H1 (cell line): ENCODE results near the gene ITPR1. TPM values are rescaled to one million over a fixed set of nuclear protein-coding genes. Genes with fewer than 3 reads are reported as not detected.

Source experiments
- CHD7 ChIP-seq: fragments of 300-600 bp; sonication (generic); IDR thresholded peaks from 2 replicates; pipeline ENCODE4 v1.7.1; 2012; ENCODE audit warnings: low read length, moderate library complexity, mild to moderate bottlenecking, inconsistent platforms; ENCODE audit not compliant: insufficient replicate concordance
- CTBP2 ChIP-seq: IDR thresholded peaks from 2 replicates; pipeline ENCODE4 v1.7.0; 2011; ENCODE audit warnings: borderline replicate concordance, mild to moderate bottlenecking, moderate library complexity, mixed read lengths, low read length; ENCODE audit not compliant: insufficient read depth, insufficient read length
- EGR1 ChIP-seq: IDR thresholded peaks from 2 replicates; pipeline ENCODE4 v1.6.1; 2011; ENCODE audit warnings: low read depth, low read length, borderline replicate concordance
- KDM1A ChIP-seq: fragments of 200-600, 300-600 bp; sonication (generic); IDR thresholded peaks from 2 replicates; pipeline ENCODE4 v1.7.1; 2016; ENCODE audit warnings: mild to moderate bottlenecking, low read length, borderline replicate concordance
- POLR2A ChIP-seq, 2 experiments: IDR thresholded peaks; 1 replicate in 1 of 2; 2 replicates in 1 of 2; pipeline ENCODE4 v1.6.1; 2011; ENCODE audit warnings: low read depth in 2 of 2, low read length in 2 of 2, mild to moderate bottlenecking in 2 of 2; ENCODE audit errors: control extremely low read depth in 1 of 2
- POLR2AphosphoS5 ChIP-seq: IDR thresholded peaks from 2 replicates; pipeline ENCODE4 v1.6.1; 2011; ENCODE audit warnings: low read depth, low read length
- RXRA ChIP-seq: IDR thresholded peaks from 2 replicates; pipeline ENCODE4 v1.6.1; 2011; ENCODE audit warnings: low read depth, mild to moderate bottlenecking, low read length, moderate library complexity; ENCODE audit not compliant: insufficient read depth
- TAF7 ChIP-seq: optimal IDR thresholded peaks from 2 replicates; pipeline ENCODE3; 2011; ENCODE audit warnings: low read depth, mild to moderate bottlenecking, inconsistent platforms, low read length, moderate library complexity, borderline replicate concordance
- TCF12 ChIP-seq: IDR thresholded peaks from 2 replicates; pipeline ENCODE4 v1.6.1; 2011; ENCODE audit warnings: low read depth, mild to moderate bottlenecking, low read length
- polyA plus RNA-seq, 7 experiments: library from polyadenylated mRNA; depleted of rRNA in 3 of 7; stranded (reverse) in 5 of 7; unstranded in 2 of 7; fragments of >200 nt in 5 of 7; fragments of 200-250 nt in 2 of 7; gene quantifications; 1 replicate in 5 of 7; 2 replicates in 1 of 7; 4 replicates in 1 of 7; pipeline versions ENCODE4 v1.2.1 to v1.2.3, GENCODE V29; 2011 to 2013; ENCODE audit warnings: missing spikeins in 2 of 7, mixed read lengths in 2 of 7
- total RNA-seq: library from RNA; stranded (reverse); fragmentation: NEBNext Ultra II Directional; extraction: Animal tissue kit (Norgen Biotek cat#: 25700); gene quantifications from 2 replicates; pipeline ENCODE4 v1.2.1, GENCODE V29; 2021

The ITPR1 gene
- total and polyA plus RNA-seq, 2 of the 8 experiments (the other 6 are each of a cell fraction or from before 2014, with no cell fraction given), result 2.5 to 16.3 TPM

- TF ChIP-seq CHD7 (no peak), RXRA (no peak), TCF12 (no peak), TAF7 (no peak), CTBP2 (no peak), EGR1 (no peak), KDM1A (no peak), POLR2A (IDR thresholded peaks at IDR 0.05; ENCODE audit: control extremely low read depth in 1 of 2, low read depth in 2 of 2, low read length in 2 of 2) (no peak), POLR2AphosphoS5 (no peak)
- TF ChIP-seq, all 59 proteins: peak for 0
Measured at GRCh38 chr3:4514321-4514720, 21.2 kb downstream of the ITPR1 start (continued).
